ENCODE data around the gene CD79A.

The CD79A gene

GRCh38 chr19:41886761-41887710, 10.0 kb downstream of the CD79A start:
- DNase-seq, result no peak

DNA sequence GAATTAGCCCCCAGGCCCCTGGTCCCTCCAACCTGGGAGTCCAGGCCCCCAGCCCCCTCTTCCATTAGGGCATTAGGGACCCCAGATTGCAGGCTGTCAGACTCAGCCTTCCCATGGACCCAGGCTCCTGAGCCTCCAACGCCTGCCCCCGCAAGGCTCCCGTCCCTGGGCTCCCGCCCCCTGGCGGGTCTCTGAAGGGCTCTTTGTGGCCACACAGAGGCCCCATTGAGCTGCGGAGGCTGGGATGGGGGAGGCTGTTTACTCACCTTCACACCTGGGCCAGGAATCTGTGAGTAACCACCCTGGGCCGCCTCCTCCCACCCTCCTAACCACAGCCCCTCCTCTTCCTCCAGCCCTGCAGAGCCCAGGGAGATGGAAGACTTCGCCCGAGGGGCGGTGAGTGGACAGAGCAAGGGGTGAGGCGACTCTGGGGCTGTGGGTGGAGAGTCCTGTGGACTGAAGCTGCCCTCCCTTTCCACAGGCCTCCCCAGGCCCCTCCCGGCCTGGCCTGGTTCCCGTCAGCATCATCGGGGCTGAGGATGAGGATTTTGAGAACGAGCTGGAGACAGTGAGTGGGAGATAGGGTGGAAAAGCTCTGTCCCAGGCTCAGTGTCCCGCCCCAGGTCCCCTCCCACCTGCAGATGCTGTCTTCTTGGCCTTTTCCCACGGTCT, 10.8 kb downstream of the CD79A start:
- no peak for DNase-seq

DNA sequence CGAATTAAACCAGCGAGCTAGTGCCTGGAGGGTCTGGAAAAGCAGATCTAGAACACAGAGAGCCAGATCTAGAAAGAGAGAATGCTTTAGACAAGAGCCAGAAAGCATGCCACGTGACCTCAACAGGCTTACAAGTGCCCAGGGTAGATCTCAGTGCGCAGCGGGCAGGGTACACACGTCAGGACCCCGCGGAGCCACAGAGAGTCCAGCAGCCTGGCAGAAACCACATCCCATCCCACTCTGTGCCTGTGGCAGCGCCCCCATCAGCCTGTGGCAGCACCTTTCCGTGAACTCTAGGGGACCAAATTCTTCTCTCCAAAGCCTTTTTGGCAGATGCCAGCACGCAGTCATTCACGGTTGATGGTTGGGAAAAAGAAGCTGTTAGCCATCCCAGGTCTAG, 11.8 kb downstream of the CD79A start:
- no peak for DNase-seq

DNA sequence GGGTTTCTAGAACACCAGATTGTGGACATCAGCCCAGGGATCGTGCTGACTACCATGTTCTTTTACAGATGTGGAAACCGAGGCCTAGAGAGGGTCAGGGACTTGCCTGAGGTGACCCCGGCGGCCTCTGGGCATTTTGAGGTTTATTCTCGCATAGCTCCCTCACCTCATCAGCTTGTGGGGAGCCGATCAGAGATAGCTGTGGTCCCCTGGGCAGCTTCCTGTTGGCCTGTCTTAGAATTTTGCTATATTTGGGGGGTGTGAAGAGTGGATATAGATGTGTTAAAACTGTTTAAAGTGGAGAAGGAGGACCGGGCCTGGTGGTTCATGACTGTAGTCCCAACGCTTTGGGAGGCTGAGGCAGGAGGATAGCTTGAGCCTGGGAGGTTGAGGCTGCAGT, 12.8 kb downstream of the CD79A start:
- no peak for DNase-seq

DNA sequence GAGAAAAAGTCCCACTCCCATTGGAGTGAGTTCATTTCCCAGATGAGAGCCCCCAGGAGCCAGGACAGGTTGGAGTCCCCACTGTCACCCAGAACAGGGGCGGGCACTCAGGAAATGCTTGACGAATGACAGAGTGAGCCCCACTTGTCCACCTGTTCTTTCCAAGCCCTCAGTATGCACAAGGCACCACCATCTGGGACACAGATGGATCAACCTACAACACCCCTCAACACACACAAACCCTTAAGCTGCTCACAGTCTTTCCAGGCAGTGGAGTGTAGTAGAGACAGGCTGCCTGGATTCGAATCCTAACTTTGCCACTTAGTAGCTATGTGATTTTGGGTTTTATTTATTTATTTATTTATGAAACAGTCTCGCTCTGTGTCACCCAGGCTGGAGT, 13.9 kb downstream of the CD79A start:
- no peak for DNase-seq

DNA sequence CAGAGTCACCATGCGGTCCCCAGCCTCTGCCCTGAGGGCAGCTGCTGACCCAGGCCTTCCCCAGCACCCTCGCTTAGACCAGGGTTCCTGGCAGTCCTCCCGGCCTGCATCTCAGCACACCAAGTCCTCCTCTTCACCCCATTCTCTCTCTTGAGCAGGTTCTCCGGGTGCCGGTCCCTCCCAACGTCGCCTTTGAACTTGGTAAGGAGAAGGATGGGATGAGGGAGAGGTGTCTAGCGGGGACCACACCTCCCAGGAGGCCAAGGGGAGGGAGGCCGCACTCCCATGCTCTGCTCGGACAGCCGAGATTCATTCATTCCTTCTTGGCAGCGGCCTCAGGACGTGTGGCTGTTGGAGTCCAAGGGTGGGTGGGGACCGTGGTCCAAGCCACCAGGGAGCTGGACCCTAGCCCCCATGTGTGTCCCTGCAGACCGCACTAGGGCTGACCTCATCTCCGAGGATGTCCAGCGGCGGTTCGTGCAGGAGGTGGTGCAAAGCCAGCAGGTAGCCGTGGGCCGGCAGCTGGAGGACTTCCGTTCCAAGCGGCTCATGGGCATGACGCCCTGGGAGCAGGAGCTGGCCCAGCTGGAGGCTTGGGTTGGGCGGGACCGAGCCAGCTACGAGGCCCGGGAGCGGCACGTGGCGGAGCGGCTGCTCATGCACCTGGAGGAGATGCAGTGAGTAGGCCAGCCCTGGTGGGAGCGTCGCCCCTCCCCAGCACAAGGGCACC, 15.3 kb downstream of the CD79A start:
- no peak for DNase-seq

GRCh38 chr19:41893899-41894298, 16.8 kb downstream of the CD79A start:
- no peak for DNase-seq

- no peak for DNase-seq
Observed at GRCh38 chr19:41894350-41894749, 17.3 kb downstream of the CD79A start.

DNA sequence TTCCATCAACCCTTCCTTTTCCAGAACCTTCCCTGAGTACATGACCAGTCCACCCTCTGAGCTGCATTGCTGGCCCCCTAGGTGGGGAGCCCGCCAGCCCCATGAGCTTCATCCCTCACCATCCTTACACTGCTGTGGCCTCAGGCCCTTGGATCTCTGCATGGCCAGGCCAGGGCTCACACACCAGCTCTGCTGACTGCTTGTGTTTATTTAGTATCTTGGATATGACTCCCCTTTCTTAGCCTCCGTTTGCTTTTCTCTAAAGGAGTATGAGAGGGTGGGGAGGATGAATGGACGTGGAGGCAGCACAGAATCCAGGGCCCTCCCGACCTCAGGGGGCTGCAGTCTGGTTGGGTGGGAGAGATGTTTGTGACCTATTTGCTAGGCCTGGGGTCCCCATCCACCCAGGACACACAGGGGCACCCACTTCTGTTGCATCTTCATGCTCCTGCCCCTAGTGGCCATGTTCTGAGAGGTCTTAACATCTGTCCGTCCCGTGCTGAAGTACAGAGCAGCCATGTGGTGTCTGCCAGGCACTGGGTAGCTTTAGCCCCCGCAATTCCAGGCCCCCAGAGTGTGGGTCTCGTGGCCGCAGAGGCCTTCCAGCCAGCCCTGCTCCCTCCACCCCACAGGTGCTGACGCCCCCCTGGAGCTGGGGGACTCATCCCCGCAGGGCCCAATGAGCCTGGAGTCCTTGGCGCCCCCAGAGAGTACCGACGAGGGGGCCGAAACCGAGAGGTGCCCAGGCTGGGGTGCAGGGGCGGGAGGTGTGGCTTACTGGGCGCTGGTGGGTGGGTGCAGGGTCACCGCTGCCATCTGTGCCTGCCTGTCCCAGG, 18.9 kb downstream of the CD79A start:
- DNase-seq, result no peak

DNA sequence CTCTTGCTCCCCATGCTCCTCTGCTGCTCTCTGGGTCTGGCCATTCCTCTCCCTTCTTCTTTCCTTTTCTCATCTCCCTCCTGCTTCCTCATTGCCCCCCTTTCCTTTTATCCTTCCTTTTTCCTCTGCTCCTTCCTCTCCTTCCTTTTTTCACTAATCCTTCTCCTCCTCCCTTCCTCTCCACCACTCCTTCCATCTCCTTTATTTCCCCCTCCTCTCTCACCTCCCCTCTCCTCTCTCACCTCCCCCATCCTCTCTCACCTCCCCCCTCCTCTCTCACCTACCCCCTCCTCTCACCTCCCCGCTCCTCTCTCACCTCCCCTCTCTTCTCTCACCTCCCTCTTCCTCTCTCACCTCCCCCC, 19.5 kb downstream of the CD79A start:
- DNase-seq, result no peak

DNA sequence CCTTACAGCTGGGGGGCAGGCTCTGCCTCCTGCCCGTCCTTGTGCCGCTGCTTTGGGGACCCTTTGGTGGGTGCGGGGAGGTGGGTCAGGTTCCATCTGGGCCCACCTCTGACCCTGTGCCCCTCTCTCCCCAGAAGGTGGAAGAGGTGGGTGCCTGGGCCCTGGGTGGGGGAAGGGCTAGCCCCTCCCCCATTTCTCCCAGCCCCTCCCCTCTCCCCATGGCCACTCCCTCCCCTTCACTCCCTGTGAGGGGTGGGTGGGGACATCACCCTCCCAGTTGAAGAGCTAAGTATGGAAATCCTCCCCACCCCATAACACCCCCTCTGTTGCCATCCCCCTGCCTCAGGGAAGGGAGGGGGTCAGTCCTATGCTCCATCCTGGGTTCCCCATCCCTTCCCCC, 20.1 kb downstream of the CD79A start:
- DNase-seq, result no peak

GRCh38 chr19:41897820-41898219, 20.7 kb downstream of the CD79A start:
- no peak for DNase-seq

GRCh38 chr19:41898235-41898634, 21.2 kb downstream of the CD79A start:
- DNase-seq, result no peak

GRCh38 chr19:41901707-41902360, 24.8 kb downstream of the CD79A start:
- DNase-seq, result no peak

DNA sequence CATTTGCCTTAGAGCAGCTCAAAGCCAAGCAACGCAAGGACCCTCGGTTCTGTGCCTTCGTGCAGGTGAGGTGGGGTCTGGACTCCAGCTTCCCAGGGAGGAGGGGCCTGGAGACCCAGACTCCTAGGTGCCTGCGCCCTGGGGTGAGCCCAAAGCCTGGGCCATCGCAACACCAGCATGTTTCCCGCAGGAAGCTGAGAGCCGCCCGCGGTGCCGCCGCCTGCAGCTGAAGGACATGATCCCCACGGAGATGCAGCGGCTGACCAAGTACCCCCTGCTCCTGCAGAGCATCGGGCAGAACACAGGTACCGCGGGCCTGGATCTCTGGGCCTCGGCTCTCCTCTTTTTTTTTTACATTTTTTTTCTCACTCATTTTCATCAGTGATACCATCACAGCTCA, 25.5 kb downstream of the CD79A start:
- DNase-seq, result no peak

- DNase-seq, result no peak
Observed at GRCh38 chr19:41903193-41903953, 26.3 kb downstream of the CD79A start.

GRCh38 chr19:41904118-41904870, 27.2 kb downstream of the CD79A start:
- no peak for DNase-seq

DNA sequence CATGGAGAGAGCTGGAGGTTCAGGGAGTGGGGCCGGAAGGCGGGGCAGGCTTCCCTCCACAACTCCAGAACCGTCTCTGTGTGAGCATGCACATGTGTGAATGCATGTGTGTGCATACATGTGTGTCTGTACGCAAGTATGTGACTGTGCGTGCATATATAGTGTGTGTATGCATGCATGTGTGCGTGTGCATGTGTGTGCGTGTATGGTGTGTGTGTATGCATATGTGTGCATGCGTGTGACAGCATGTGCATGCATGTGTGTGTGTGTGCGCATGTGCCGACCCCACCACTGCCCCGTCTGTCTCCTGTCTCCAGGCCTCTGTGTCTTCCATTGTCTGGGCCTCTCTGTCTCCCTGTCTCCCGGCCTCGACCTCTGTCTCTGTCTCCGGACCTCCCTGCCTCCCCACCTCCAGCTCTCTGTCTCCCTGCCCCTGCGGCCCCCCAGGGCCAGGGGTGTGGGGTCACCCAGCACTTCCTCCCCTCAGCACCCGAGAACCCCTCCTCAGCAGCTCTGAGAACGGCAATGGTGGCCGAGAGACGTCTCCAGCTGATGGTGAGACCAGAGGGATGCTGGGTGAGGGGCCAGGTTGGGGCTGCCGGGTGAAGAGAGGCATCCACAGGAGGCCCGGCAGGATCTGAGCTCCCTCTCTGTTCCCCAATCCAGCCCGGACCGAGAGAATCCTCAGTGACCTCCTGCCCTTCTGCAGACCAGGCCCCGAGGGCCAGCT, 28.4 kb downstream of the CD79A start:
- no peak for DNase-seq

DNA sequence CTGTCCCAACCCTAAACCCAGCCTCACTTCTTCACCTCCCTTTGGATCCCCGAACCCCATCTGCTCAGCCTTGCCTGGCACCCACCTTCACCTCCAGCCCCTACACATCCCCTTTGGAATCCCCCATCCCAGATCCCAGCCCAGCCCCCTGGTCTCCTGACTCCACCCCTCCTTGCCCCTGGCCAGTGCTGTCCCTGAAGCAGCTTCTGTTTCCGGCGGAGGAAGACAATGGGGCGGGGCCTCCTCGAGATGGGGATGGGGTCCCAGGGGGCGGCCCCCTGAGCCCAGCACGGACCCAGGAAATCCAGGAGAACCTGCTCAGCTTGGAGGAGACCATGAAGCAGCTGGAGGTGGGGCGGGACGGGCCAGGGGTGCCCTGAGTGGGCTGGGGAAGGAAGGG, 29.2 kb downstream of the CD79A start:
- DNase-seq, result no peak
